Smooth muscle cell (in vitro differentiated cells): Measurements from ENCODE around the gene MCM6. TPM values are rescaled to one million over a fixed set of nuclear protein-coding genes. Genes with fewer than 3 reads are reported as not detected.

Experiments
- DNase-seq: peaks from one replicate; lab custom pipeline; 2025; ENCODE audit not compliant: unreplicated experiment; lab: John Stamatoyannopoulos, UW
- H2AFZ ChIP-seq: fragments of 200-600 bp; sonication (generic); 2 replicates; pipeline ENCODE4 v1.6.0; 2016; ENCODE audit warnings: antibody characterized with exemption, low read depth, mild to moderate bottlenecking
- H3F3A ChIP-seq: fragments of 200-600 bp; sonication (generic); 2 replicates; pipeline ENCODE4 v1.6.0; 2017; ENCODE audit warnings: antibody characterized with exemption, low read depth
- H3K27ac ChIP-seq: fragments of 200-600 bp; sonication (generic); 2 replicates; pipeline ENCODE4 v1.5.1; 2016; ENCODE audit warnings: low read depth, mild to moderate bottlenecking
- H3K27me3 ChIP-seq: fragments of 200-600 bp; sonication (generic); 2 replicates; pipeline ENCODE4 v1.6.1; 2016; ENCODE audit warnings: low read depth, mild to moderate bottlenecking
- H3K36me3 ChIP-seq: fragments of 200-600 bp; sonication (generic); 2 replicates; pipeline ENCODE4 v1.5.1; 2016; ENCODE audit warnings: low read depth
- H3K4me1 ChIP-seq: fragments of 200-600 bp; sonication (generic); 2 replicates; pipeline ENCODE4 v1.5.1; 2016; ENCODE audit warnings: low read depth
- H3K4me2 ChIP-seq: fragments of 200-600 bp; sonication (generic); 2 replicates; pipeline ENCODE4 v1.6.0; 2016; ENCODE audit warnings: mild to moderate bottlenecking
- H3K4me3 ChIP-seq: fragments of 200-600 bp; sonication (generic); 2 replicates; pipeline ENCODE4 v1.5.1; 2016; ENCODE audit warnings: mild to moderate bottlenecking
- H3K79me2 ChIP-seq: fragments of 200-600 bp; sonication (generic); 2 replicates; pipeline ENCODE4 v1.6.0; 2016; ENCODE audit warnings: low read depth, mild to moderate bottlenecking
- H3K9ac ChIP-seq: fragments of 200-600 bp; sonication (generic); 2 replicates; pipeline ENCODE4 v1.6.0; 2016; ENCODE audit warnings: low read depth
- H3K9me3 ChIP-seq: fragments of 200-600 bp; sonication (generic); replicated peaks from 2 replicates; pipeline ENCODE4 v1.5.1; 2016; ENCODE audit warnings: low read depth
- H4K20me1 ChIP-seq: fragments of 200-600 bp; sonication (generic); 2 replicates; pipeline ENCODE4 v1.6.0; 2016; ENCODE audit warnings: low read depth
- WGBS: methylation state at CpG from one replicate; pipeline ENCODE4 v1.1.7; 2016; ENCODE audit warnings: low lambda C conversion rate; 5-methylcytosine and 5-hydroxymethylcytosine counted together
- polyA plus RNA-seq: library from polyadenylated mRNA; unstranded; fragments of >200 nt; fragmentation: Nextera tagmentation; extraction: Ambion mirVana; gene quantifications from 2 replicates; pipeline ENCODE4 v1.2.1, GENCODE V29; 2016
- total RNA-seq: library from RNA; depleted of rRNA; stranded (reverse); fragments of >200 nt; gene quantifications from 2 replicates; pipeline ENCODE4 v1.2.3, GENCODE V29; 2014
- TF ChIP-seq, protein P1 (sequence below): fragments of 200-600 bp; sonication (generic); IDR thresholded peaks from 2 replicates; pipeline ENCODE4 v1.5.1; 2017; ENCODE audit warnings: borderline replicate concordance, mild to moderate bottlenecking, antibody characterized with exemption; ENCODE audit not compliant: insufficient read depth, poor library complexity, severe bottlenecking

Gene MCM6
- total and polyA plus RNA-seq, 2 experiments from 2014 or later = 17.3 to 19.0 TPM

- Histone ChIP-seq H2AFZ (no peak overlapping the region), H3F3A (no peaks in the 10 kb centered on the region), H3K27ac (no peak overlapping the region), H3K4me2 (no peak overlapping the region), H3K4me3 (no peak overlapping the region), H3K4me1 (no peaks in the 10 kb centered on the region), H3K79me2 (no peaks in the 10 kb centered on the region), H3K36me3 (no peaks in the 10 kb centered on the region), H3K9me3 (no peaks in the 10 kb centered on the region), H3K9ac (no peak overlapping the region), H3K27me3 (no peaks in the 10 kb centered on the region), H4K20me1 (no peaks in the 10 kb centered on the region)
- no peak for DNase-seq
- 88% methylated on average over 6 of the region's 6 CpGs for WGBS
- TF ChIP-seq, protein P1, sequence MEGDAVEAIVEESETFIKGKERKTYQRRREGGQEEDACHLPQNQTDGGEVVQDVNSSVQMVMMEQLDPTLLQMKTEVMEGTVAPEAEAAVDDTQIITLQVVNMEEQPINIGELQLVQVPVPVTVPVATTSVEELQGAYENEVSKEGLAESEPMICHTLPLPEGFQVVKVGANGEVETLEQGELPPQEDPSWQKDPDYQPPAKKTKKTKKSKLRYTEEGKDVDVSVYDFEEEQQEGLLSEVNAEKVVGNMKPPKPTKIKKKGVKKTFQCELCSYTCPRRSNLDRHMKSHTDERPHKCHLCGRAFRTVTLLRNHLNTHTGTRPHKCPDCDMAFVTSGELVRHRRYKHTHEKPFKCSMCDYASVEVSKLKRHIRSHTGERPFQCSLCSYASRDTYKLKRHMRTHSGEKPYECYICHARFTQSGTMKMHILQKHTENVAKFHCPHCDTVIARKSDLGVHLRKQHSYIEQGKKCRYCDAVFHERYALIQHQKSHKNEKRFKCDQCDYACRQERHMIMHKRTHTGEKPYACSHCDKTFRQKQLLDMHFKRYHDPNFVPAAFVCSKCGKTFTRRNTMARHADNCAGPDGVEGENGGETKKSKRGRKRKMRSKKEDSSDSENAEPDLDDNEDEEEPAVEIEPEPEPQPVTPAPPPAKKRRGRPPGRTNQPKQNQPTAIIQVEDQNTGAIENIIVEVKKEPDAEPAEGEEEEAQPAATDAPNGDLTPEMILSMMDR = no peak
Measured at GRCh38 chr2:135826544-135826943, 49.7 kb downstream of the MCM6 start.

GRCh38 chr2:135825550-135826176, 50.6 kb downstream of the MCM6 start:
- H3K36me3 ChIP-seq = no peaks in the 10 kb centered on the region
- no peak overlapping the region for H2AFZ ChIP-seq
- no peaks in the 10 kb centered on the region for H3K4me1 ChIP-seq
- DNase-seq = no peak
- H4K20me1 ChIP-seq = no peaks in the 10 kb centered on the region
- no peak overlapping the region for H3K27ac ChIP-seq
- H3F3A ChIP-seq = no peaks in the 10 kb centered on the region
- no peak overlapping the region for H3K4me2 ChIP-seq
- H3K79me2 ChIP-seq = no peaks in the 10 kb centered on the region
- no peaks in the 10 kb centered on the region for H3K9me3 ChIP-seq
- no peaks in the 10 kb centered on the region for H3K27me3 ChIP-seq
- TF ChIP-seq, protein P1 = no peak
- no peak overlapping the region for H3K4me3 ChIP-seq
- 87% methylated on average over 10 of the region's 11 CpGs for WGBS
- H3K9ac ChIP-seq = no peak overlapping the region

DNA sequence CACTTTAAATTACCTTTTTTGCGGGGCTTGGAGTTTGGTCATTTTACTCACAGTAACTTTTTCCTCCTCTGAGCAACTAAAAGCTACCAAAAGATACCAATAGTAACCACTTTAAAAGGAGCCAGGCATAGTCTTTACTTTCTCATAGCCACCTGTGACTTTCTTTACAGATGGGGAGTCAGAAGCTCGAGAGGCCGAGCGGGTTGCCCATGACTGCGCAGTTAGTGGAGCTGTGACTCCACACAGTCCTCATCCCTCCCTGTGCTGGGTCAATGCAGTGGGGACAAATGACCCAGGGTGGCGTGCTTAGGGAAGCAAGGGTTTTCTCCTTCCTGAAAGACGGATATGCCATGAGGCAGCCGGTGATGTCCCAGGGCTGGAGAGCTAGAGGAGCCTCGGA, 51.1 kb downstream of the MCM6 start:
- 94% methylated on average over 9 of the region's 9 CpGs for WGBS
- H3K4me1 ChIP-seq = no peaks in the 10 kb centered on the region
- TF ChIP-seq, protein P1 = no peak
- no peaks in the 10 kb centered on the region for H3K79me2 ChIP-seq
- H3K27me3 ChIP-seq = no peaks in the 10 kb centered on the region
- H3F3A ChIP-seq = no peaks in the 10 kb centered on the region
- no peak overlapping the region for H3K4me3 ChIP-seq
- H3K36me3 ChIP-seq = no peaks in the 10 kb centered on the region
- no peaks in the 10 kb centered on the region for H4K20me1 ChIP-seq
- H3K9me3 ChIP-seq = no peaks in the 10 kb centered on the region
- no peak overlapping the region for H3K27ac ChIP-seq
- no peak overlapping the region for H3K9ac ChIP-seq
- H2AFZ ChIP-seq = no peak overlapping the region
- no peak overlapping the region for H3K4me2 ChIP-seq
- no peak for DNase-seq

DNA sequence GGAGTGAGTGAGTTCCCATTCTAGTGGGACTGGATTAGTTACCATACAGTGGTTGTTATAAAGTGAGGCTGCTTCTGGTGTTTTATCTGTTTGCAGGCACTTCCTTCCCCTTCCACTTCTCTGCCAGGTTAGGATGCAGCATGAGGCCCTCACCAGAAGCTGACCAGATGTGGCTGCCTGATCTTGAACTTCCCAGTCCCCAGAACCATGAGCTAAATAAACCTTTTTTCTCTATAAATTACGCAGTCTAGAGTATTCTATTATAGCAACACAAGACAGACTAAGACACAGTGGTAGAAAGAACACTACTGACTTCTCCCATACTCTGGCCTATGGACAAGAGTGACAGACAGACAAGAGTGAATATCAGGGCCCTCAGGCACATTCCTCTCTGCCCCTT, 53.4 kb downstream of the MCM6 start:
- no peak overlapping the region for H3K4me3 ChIP-seq
- H4K20me1 ChIP-seq = no peaks in the 10 kb centered on the region
- DNase-seq = no peak
- WGBS = 76% methylated on average over 1 of the region's 1 CpG
- H3K4me1 ChIP-seq = no peaks in the 10 kb centered on the region
- H2AFZ ChIP-seq = no peak overlapping the region
- no peaks in the 10 kb centered on the region for H3K36me3 ChIP-seq
- TF ChIP-seq, protein P1 = no peak
- no peaks in the 10 kb centered on the region for H3K79me2 ChIP-seq
- H3F3A ChIP-seq = no peaks in the 10 kb centered on the region
- no peaks in the 10 kb centered on the region for H3K27me3 ChIP-seq
- no peak overlapping the region for H3K4me2 ChIP-seq
- H3K27ac ChIP-seq = no peak overlapping the region
- H3K9ac ChIP-seq = no peak overlapping the region
- no peaks in the 10 kb centered on the region for H3K9me3 ChIP-seq
